Measurements from ENCODE around the gene HS3ST4. TPM values are rescaled to one million over a fixed set of nuclear protein-coding genes. Genes with fewer than 3 reads are reported as not detected.

The HS3ST4 gene
- total RNA-seq, 1 experiment from 2014 or later: not detected

- Histone ChIP-seq H3K4me2 (ENCODE audit: low read length) (no peak overlapping the region), H3K4me3 (replicated peaks in 1 of 2; ENCODE audit: low read depth in 1 of 2, low read length in 2 of 2) (no peak overlapping the region), H2AFZ (ENCODE audit: low read depth, low read length, poor library complexity, severe bottlenecking) (no peak overlapping the region), H3K79me2 (ENCODE audit: insufficient read depth, low read length) (no peaks in the 10 kb centered on the region), H4K20me1 (ENCODE audit: insufficient read depth) (no peaks in the 10 kb centered on the region), H3K9me3 (ENCODE audit: control insufficient read depth in 1 of 2, insufficient read depth in 1 of 2, low read depth in 1 of 2, low read length in 2 of 2) (no peaks in the 10 kb centered on the region), H3K9me2 (ENCODE audit: insufficient read depth) (no peaks in the 10 kb centered on the region), H3K27ac (ENCODE audit: low read depth, low read length) (no peak overlapping the region), H3K4me1 (ENCODE audit: control insufficient read depth in 1 of 2, insufficient read depth in 2 of 2, low read length in 2 of 2) (no peaks in the 10 kb centered on the region), H3K36me3 (ENCODE audit: control insufficient read depth in 1 of 2, insufficient read depth in 2 of 2, low read length in 2 of 2) (no peaks in the 10 kb centered on the region), H3K9ac (ENCODE audit: low read length) (no peak overlapping the region), H3K27me3 (ENCODE audit: insufficient read depth, low read length) (no peaks in the 10 kb centered on the region)
- intact Hi-C loops (cut with micrococcal nuclease): no loop called here
- ChIA-PET POLR2A (no interaction called here), CTCF (no interaction called here), RAD21 (ENCODE audit: low non-redundant PET in 1 of 2, low total read pairs in 2 of 2, uncharacterized antibody in 2 of 2, unreplicated experiment in 2 of 2) (no interaction called here)
- BruUV-seq (replicated peaks): no TSS peak
- ATAC-seq (no peak), DNase-seq (ENCODE audit: low read depth, low spot score) (no peak)
- TF ChIP-seq EGR1 (IDR thresholded peaks at IDR 0.05; ENCODE audit: low read depth) (no peak), SIN3A (IDR thresholded peaks at IDR 0.05; ENCODE audit: low read depth) (no peak), POLR2A (IDR thresholded peaks at IDR 0.05; ENCODE audit: borderline replicate concordance, extremely low read depth, insufficient read depth, insufficient read length) (no peak), JUND (IDR thresholded peaks at IDR 0.05) (no peak), SP1 (IDR thresholded peaks at IDR 0.05; ENCODE audit: low read depth) (no peak)
- TF ChIP-seq, protein P1, sequence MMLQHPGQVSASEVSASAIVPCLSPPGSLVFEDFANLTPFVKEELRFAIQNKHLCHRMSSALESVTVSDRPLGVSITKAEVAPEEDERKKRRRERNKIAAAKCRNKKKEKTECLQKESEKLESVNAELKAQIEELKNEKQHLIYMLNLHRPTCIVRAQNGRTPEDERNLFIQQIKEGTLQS (IDR thresholded peaks at IDR 0.05): no peak
Observed at GRCh38 chr16:25834101-25834500, 142.3 kb downstream of the HS3ST4 start.

GRCh38 chr16:25835126-25835525 lies 143.4 kb downstream of the HS3ST4 start:
- Histone ChIP-seq H3K4me2 (ENCODE audit: low read length) (no peak overlapping the region), H3K79me2 (ENCODE audit: insufficient read depth, low read length) (no peaks in the 10 kb centered on the region), H3K27me3 (ENCODE audit: insufficient read depth, low read length) (no peaks in the 10 kb centered on the region), H3K36me3 (ENCODE audit: control insufficient read depth in 1 of 2, insufficient read depth in 2 of 2, low read length in 2 of 2) (no peaks in the 10 kb centered on the region), H3K27ac (ENCODE audit: low read depth, low read length) (no peak overlapping the region), H3K4me1 (ENCODE audit: control insufficient read depth in 1 of 2, insufficient read depth in 2 of 2, low read length in 2 of 2) (no peaks in the 10 kb centered on the region), H4K20me1 (ENCODE audit: insufficient read depth) (no peaks in the 10 kb centered on the region), H3K9ac (ENCODE audit: low read length) (no peak overlapping the region), H3K9me3 (ENCODE audit: control insufficient read depth in 1 of 2, insufficient read depth in 1 of 2, low read depth in 1 of 2, low read length in 2 of 2) (no peaks in the 10 kb centered on the region), H2AFZ (ENCODE audit: low read depth, low read length, poor library complexity, severe bottlenecking) (no peak overlapping the region), H3K4me3 (replicated peaks in 1 of 2; ENCODE audit: low read depth in 1 of 2, low read length in 2 of 2) (no peak overlapping the region), H3K9me2 (ENCODE audit: insufficient read depth) (no peaks in the 10 kb centered on the region)
- DNase-seq (ENCODE audit: low read depth, low spot score) (no peak), ATAC-seq (no peak)
- intact Hi-C loops (cut with micrococcal nuclease): loop anchor here (5.0 kb wide), 1 partner anchor 1532 kb away; no protein-coding TSS in a partner anchor
- CTCF ChIA-PET: no interaction called here
- TF ChIP-seq CTCF (IDR thresholded peaks at IDR 0.05 in 2 of 3, conservative IDR thresholded peaks at IDR 0.05 in 1 of 3; ENCODE audit: borderline replicate concordance in 1 of 3, insufficient read depth in 1 of 3, low read depth in 2 of 3, low read length in 2 of 3): no peak
- no peak for TF ChIP-seq EGR1 (IDR thresholded peaks at IDR 0.05; ENCODE audit: low read depth)
- TF ChIP-seq YY1 (IDR thresholded peaks at IDR 0.05; ENCODE audit: extremely low read depth, insufficient replicate concordance, low read depth, low read length): no peak
- TF ChIP-seq, protein P1 (IDR thresholded peaks at IDR 0.05): no peak
- POLR2A ChIA-PET: no interaction called here
- no TSS peak for BruUV-seq (replicated peaks)
- RAD21 ChIA-PET (ENCODE audit: low non-redundant PET in 1 of 2, low total read pairs in 2 of 2, uncharacterized antibody in 2 of 2, unreplicated experiment in 2 of 2): no interaction called here

All from HCT116 (cell line).